Suprapubic skin (tissue), 4 donors: ENCODE results near the gene CHMP3.

ENCODE experiments used
- CTCF ChIP-seq, 2 donors: fragments of 200-600 bp in 1 of 2; fragments of 450-650 bp in 1 of 2; sonication (generic) in 1 of 2; IDR thresholded peaks; one replicate each; pipeline ENCODE4 v1.5.1; 2016 to 2019; ENCODE audit warnings: antibody characterized with exemption in 2 of 2, mild to moderate bottlenecking in 1 of 2, moderate library complexity in 1 of 2
- EP300 ChIP-seq: sonication (generic); formaldehyde crosslinking; IDR thresholded peaks from one replicate; pipeline ENCODE4 v1.6.1; 2017; ENCODE audit warnings: antibody characterized with exemption
- POLR2A ChIP-seq, 2 donors: fragments of 450-650 bp; IDR thresholded peaks; one replicate each; pipeline ENCODE4 v1.6.1; 2017; ENCODE audit warnings: antibody characterized with exemption in 2 of 2, mild to moderate bottlenecking in 2 of 2, moderate library complexity in 2 of 2
- POLR2AphosphoS5 ChIP-seq, 3 donors: sonication (generic); formaldehyde crosslinking; IDR thresholded peaks; one replicate each; pipeline ENCODE4 v1.6.1; 2017; ENCODE audit warnings: antibody characterized with exemption in 3 of 3

DNA sequence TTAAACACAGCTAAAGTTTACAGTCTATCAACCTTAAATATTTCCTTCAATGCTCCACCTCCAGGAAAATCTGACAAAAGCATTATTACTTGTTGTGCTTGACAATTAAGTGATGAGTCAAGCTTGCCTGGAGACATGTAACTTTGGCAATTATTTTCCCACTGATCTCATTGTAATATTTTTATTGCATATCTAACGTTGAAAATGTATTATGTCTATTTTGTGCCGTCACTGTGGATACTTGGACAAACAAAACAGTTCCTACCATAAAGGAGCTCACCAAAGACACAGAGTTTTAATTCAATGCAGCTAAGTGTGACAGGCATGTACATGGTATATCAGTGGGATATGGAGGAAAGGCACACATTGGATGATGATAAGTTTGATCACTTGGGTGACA, 35.7 kb upstream of the CHMP3 start:
- TF ChIP-seq CTCF (IDR thresholded peaks at IDR 0.05) (no peak), POLR2AphosphoS5 (IDR thresholded peaks at IDR 0.05) (no peak), POLR2A (IDR thresholded peaks at IDR 0.05) (no peak), EP300 (no peak)
